ENCODE measurements around the gene FBXW4. TPM values are rescaled to one million over a fixed set of nuclear protein-coding genes. Genes with fewer than 3 reads are reported as not detected.

The FBXW4 gene
- total and polyA plus RNA-seq, 9 of the 15 experiments (the other 6 are each of a cell fraction or from before 2014, with no cell fraction given): 1.0 to 10.6 (median 5.4) TPM

GRCh38 chr10:101643546-101643945 lies 51.4 kb downstream of the FBXW4 start:
- in situ Hi-C loops (cut with MboI): no loop called here
- no peak overlapping the region for H3K27ac ChIP-seq (ENCODE audit: extremely low read depth, low read depth, low read length)
- no peaks in the 10 kb centered on the region for H4K20me1 ChIP-seq (replicated peaks; ENCODE audit: control insufficient read depth, insufficient read depth, low read length)
- H3K9me3 ChIP-seq (replicated peaks; ENCODE audit: control insufficient read depth, insufficient read depth, low read depth, low read length): no peaks in the 10 kb centered on the region
- no peak overlapping the region for H3K4me2 ChIP-seq (ENCODE audit: insufficient read depth, low read length)
- DNase-seq (ENCODE audit: extremely low read depth in 1 of 4, low spot score in 3 of 4) (no peak), ATAC-seq (no peak), FAIRE-seq (no peak)
- intact Hi-C loops (cut with micrococcal nuclease): no loop called here
- TF ChIP-seq, protein P1, sequence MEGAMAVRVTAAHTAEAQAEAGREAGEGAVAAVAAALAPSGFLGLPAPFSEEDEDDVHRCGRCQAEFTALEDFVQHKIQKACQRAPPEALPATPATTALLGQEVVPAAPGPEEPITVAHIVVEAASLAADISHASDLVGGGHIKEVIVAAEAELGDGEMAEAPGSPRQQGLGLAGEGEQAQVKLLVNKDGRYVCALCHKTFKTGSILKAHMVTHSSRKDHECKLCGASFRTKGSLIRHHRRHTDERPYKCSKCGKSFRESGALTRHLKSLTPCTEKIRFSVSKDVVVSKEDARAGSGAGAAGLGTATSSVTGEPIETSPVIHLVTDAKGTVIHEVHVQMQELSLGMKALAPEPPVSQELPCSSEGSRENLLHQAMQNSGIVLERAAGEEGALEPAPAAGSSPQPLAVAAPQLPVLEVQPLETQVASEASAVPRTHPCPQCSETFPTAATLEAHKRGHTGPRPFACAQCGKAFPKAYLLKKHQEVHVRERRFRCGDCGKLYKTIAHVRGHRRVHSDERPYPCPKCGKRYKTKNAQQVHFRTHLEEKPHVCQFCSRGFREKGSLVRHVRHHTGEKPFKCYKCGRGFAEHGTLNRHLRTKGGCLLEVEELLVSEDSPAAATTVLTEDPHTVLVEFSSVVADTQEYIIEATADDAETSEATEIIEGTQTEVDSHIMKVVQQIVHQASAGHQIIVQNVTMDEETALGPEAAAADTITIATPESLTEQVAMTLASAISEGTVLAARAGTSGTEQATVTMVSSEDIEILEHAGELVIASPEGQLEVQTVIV (CRISPR knock-in tag; IDR thresholded peaks at IDR 0.05; ENCODE audit: borderline replicate concordance): no peak
- no peak overlapping the region for H3K4me3 ChIP-seq
- BruUV-seq (replicated peaks): no TSS peak
- no peaks in the 10 kb centered on the region for H3K79me2 ChIP-seq (ENCODE audit: control insufficient read depth, insufficient read depth, low read length)
- 80% methylated on average over 1 of the region's 3 CpGs for WGBS (ENCODE audit: insufficient coverage, low coverage, missing lambda C conversion rate)
- H3K9me1 ChIP-seq (ENCODE audit: control insufficient read depth, insufficient read depth, low read length): peaks cover 2% of the 10 kb centered on the region
- no peaks in the 10 kb centered on the region for H3K36me3 ChIP-seq (ENCODE audit: control insufficient read depth, insufficient read depth, low read length)
- ChIA-PET POLR2A (interaction anchor here (1.3 kb wide), 1 partner anchor 11 kb away, joined by 3 read pairs; no protein-coding TSS in a partner anchor), CTCF (ENCODE audit: low intra/inter-chr PET ratio) (no interaction called here)
- no peaks in the 10 kb centered on the region; a peak in 1 of 5 replicates for H3K4me1 ChIP-seq (replicated peaks in 1 of 2; ENCODE audit: control insufficient read depth in 2 of 2, insufficient read depth in 2 of 2, low read length in 2 of 2)
- H2AFZ ChIP-seq (ENCODE audit: low read depth, low read length): no peak overlapping the region
- H3K9ac ChIP-seq (ENCODE audit: insufficient read depth in 1 of 2, low read depth in 2 of 2, low read length in 2 of 2): no peak overlapping the region
- no peaks in the 10 kb centered on the region for H3K27me3 ChIP-seq (ENCODE audit: control insufficient read depth in 2 of 2, insufficient read depth in 2 of 2, low read length in 2 of 2)

All from K562 (cell line).